Fibroblast of pulmonary artery (primary cell): ENCODE data around the gene RNF223.
A peak's percentile ranks its signal among the peaks of the same experiment; 100 is the strongest.
"Not testable (repeated sequence)": the region's sequence is repeated elsewhere in the genome, so short reads cannot be mapped to it uniquely, and the experiment has no call there.

ENCODE experiments used
- DNase-seq: peaks from one replicate; pipeline ENCODE4 v3.0.0-alpha.2; 2010; ENCODE audit warnings: low read depth
- H3K4me3 ChIP-seq: replicated peaks from 2 replicates; pipeline ENCODE4 v1.5.1; 2011; ENCODE audit warnings: low read depth, mild to moderate bottlenecking, control low read depth, low read length, moderate library complexity
- TF ChIP-seq, protein P1 (sequence below): IDR thresholded peaks from 2 replicates; pipeline ENCODE4 v1.5.1; 2011; ENCODE audit warnings: mild to moderate bottlenecking, control low read depth, low read length, inconsistent platforms; ENCODE audit errors: missing control alignments

Gene RNF223

DNA sequence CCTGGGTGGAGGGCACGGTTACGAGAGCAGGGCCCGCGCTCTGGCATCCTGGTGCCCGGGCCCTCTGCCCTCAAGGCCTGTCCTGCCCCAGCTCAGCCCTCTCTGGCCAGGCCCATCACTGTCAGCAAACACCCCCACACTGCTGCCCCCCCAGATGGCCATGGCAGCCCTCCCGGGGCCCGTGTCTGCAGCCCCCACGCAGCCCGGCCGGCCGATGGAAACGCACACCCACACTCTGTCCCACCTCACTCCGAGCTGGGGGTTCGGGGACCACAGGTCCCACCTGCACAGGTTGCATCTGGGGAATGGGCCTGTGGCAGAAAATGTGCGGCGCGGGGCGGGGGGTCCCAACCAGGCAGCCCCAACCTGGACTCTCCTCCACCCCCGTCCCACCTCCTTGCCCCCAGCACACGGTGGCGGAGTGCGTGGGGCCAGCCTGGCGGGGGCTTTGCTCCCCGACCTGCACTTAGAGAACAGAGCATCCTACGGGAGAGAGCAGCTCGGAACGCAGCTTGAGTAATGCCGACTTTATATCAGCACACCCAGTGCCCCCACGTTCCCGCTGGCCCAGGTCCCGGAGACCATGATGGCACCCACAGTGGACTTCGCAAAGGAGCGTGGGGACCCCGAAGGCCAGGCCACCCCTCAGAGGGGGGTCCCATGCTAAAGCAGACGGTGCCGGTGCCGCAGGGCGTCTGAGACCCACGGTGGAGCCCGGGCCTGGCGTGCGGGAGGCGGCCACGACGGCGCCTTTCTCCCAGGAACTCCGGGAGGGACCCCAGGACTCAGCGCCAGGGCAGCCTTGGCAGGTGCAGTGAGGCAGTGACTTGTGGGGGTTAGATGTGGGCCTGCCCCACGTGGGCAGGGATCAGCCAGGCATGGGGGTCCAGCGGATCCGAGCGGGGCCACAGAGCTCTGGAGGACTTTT is 7.5 kb upstream of the RNF223 start:
- TF ChIP-seq, protein P1, sequence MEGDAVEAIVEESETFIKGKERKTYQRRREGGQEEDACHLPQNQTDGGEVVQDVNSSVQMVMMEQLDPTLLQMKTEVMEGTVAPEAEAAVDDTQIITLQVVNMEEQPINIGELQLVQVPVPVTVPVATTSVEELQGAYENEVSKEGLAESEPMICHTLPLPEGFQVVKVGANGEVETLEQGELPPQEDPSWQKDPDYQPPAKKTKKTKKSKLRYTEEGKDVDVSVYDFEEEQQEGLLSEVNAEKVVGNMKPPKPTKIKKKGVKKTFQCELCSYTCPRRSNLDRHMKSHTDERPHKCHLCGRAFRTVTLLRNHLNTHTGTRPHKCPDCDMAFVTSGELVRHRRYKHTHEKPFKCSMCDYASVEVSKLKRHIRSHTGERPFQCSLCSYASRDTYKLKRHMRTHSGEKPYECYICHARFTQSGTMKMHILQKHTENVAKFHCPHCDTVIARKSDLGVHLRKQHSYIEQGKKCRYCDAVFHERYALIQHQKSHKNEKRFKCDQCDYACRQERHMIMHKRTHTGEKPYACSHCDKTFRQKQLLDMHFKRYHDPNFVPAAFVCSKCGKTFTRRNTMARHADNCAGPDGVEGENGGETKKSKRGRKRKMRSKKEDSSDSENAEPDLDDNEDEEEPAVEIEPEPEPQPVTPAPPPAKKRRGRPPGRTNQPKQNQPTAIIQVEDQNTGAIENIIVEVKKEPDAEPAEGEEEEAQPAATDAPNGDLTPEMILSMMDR, result no peak
- DNase-seq, result no peak
- no peak overlapping the region for H3K4me3 ChIP-seq

DNA sequence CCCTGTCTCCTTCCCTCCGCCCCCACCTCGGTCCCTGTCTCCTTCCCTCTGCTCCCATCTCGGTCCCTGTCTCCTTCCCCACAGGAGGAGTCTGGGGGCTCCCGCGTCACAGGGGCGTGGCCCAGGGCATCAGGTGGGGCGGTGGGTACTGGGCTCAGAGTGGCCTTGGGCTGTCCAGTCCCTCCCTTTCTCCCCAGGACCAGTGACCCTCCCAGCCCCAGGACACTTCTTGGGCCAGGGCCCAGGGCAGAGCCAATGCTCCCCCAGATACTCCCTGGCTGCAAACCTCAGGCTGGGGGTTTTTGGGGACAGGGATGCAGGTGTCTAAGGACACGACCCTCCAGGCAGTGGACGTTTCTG is 6.8 kb upstream of the RNF223 start:
- TF ChIP-seq, protein P1, result no peak
- DNase-seq, result no peak
- H3K4me3 ChIP-seq, result no peak overlapping the region

DNA sequence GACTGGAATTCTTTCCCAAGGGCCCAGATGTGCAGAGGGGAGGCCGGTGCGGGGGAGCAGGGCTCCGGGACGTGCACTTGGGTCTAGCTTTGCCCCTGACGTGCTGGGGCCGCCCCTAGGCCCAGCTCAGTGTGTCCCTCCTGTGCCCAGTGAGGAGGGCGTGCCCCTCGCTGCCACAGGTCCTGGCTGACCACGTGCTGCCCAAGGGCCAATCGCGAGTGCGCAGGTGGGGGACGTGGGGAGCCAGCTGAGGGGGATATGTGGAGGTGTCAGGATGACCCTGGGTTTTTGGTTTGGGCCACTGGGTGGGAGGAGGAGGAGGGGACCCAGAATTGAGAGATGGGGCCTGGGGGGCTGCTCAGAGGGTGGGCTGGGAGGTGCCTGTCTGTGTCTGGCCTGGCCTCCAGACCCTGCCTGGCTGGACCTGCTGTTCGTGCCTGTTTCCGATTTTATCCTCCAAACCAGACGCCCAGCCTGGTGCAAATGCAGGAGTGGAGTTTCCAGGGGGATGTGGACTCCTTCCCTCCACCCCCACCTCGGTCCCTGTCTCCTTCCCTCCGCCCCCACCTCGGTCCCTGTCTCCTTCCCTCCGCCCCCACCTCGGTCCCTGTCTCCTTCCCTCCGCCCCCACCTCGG is 6.1 kb upstream of the RNF223 start:
- TF ChIP-seq, protein P1, result no peak
- H3K4me3 ChIP-seq, result peak overlapping the region; percentile 17
- DNase-seq, result peak; percentile 43

DNA sequence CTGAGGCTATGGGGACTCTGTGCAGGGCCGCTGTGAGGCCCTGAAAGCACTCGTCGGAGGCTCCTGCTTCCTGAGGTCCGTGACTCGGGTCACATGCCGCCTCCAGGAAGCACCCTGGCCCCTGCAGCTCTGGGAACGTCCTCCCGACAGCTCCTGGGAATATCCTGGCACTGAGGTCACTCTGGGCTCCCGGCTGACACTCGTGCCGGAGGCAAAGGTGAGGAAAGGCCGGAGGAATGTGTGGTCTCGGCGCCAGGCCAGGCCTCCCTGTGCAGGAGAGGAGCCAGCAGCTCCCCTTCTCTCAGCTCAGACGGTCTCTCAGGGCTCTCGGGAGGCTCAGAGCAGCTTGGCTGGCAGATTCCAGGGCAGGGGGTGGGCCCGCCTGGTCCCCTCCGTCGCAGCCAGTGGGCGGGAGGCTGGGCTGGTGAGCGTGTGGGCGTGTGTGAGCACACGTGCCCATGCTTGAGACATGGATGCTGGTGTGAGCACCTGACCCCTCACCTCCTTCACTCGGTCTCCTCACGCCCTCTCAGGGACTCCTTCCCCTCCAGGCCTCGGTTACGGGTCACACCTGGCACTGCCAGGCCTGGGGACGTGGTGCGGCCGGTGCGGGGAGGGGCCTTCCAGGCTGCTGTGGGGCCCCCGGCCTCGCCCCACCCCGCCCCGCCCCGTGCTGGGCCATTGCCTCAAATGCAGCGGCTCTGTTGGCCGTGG is 5.5 kb upstream of the RNF223 start:
- peak overlapping the region; percentile 17 for H3K4me3 ChIP-seq
- TF ChIP-seq, protein P1, result no peak
- peak; percentile 85 for DNase-seq

DNA sequence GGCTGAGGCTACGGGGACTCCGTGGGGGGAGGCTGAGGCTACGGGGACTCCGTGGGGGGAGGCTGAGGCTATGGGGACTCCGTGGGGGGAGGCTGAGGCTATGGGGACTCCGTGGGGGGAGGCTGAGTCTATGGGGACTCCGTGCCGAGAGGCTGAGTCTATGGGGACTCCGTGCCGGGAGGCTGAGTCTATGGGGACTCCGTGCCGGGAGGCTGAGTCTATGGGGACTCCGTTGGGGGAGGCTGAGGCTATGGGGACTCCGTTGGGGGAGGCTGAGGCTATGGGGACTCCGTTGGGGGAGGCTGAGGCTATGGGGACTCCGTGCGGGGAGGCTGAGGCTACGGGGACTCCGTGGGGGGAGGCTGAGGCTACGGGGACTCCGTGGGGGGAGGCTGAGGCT is 3.3 kb upstream of the RNF223 start:
- DNase-seq, H3K4me3 ChIP-seq: not testable (repeated sequence)

DNA sequence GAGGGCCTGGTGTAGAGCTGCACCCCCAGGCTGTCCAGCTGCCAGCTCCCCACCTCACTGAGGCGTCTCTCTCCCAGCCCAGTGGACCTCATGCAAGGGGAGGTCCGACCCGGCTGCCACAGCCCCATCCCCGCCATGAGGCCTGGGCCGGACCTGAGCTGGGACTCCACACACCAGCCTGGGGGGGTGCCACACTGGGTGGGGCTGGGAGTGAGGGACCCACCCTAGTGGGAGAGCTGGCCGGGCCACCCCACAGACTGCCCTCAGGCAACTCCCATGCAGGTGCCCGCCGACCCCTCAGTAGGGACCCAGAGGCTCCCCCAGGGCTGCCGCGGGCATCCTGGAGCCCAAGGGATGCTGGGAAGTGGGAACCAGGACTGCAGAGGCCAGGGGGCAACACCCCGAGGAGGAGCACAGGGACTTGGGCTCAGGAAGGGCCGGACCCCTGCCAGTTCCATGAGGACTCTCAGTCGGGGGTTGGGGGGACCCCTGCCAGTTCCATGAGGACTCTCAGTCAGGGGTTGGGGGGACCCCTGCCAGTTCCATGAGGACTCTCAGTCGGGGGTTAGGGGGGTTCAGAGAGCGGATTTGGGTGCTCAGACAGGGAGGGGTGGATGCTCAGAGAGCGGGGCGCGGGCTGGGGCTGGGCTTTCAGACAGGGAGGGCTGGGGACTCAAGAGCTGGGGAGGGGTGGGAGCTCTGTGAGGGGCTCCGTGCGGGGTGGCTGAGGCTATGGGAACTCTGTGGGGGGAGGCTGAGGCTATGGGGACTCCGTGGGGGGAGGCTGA is 1.2 kb upstream of the RNF223 start:
- DNase-seq, result no peak
- no peak overlapping the region for H3K4me3 ChIP-seq
- TF ChIP-seq, protein P1, result no peak
